ENCODE data around the gene ZNF155.

The ZNF155 gene

GRCh38 chr19:44002566-44003460 lies 18.8 kb downstream of the ZNF155 start, which contains the start of gene ZNF230 (continued):
- peak; percentile 10; the same call in 1 of the 2 replicates for TF ChIP-seq ZNF280D (tag by site-specific recombination; IDR thresholded peaks at IDR 0.05)
- TF ChIP-seq ZNF324 (tag by site-specific recombination; IDR thresholded peaks at IDR 0.05) = 0 out of 2 replicates have a peak, but pooled peaks have one; percentile 54
- no peak for TF ChIP-seq ZNF112 (tag by site-specific recombination; IDR thresholded peaks at IDR 0.05)
- TF ChIP-seq ZNF223 (tag by site-specific recombination; IDR thresholded peaks at IDR 0.05) = 0 out of 2 replicates have a peak, but pooled peaks have one; percentile 52
- peak; percentile 58 for TF ChIP-seq ZFP37 (tag by site-specific recombination; IDR thresholded peaks at IDR 0.05)
- peak; percentile 77; the same call in 1 of the 2 replicates for TF ChIP-seq ZBTB48 (tag by site-specific recombination; IDR thresholded peaks at IDR 0.05)
- 0 out of 2 replicates have a peak, but pooled peaks have one; percentile 10 for TF ChIP-seq ZNF423 (tag by site-specific recombination; IDR thresholded peaks at IDR 0.05)
- TF ChIP-seq TRIM28 (IDR thresholded peaks at IDR 0.05; ENCODE audit: borderline replicate concordance, low read length) = no peak
- peak; percentile 92 for TF ChIP-seq ZNF580 (tag by site-specific recombination; IDR thresholded peaks at IDR 0.05)
- peak; percentile 91 for TF ChIP-seq PATZ1 (tag by site-specific recombination; IDR thresholded peaks at IDR 0.05)
- TF ChIP-seq ZNF660 (tag by site-specific recombination; IDR thresholded peaks at IDR 0.05) = peak; percentile 92
- TF ChIP-seq ZNF585B (tag by site-specific recombination; IDR thresholded peaks at IDR 0.05) = 0 out of 2 replicates have a peak, but pooled peaks have one; percentile 16
- peak; percentile 48; the same call in 1 of the 2 replicates for TF ChIP-seq REPIN1 (tag by site-specific recombination; IDR thresholded peaks at IDR 0.05; ENCODE audit: low read depth)
- TF ChIP-seq ZNF76 (tag by site-specific recombination; IDR thresholded peaks at IDR 0.05; ENCODE audit: borderline replicate concordance, low read depth) = peak; percentile 100
- TF ChIP-seq ZNF202 (tag by site-specific recombination; IDR thresholded peaks at IDR 0.05; ENCODE audit: borderline replicate concordance) = no peak
- TF ChIP-seq GLIS1 (tag by site-specific recombination; IDR thresholded peaks at IDR 0.05) = peak; percentile 91
- TF ChIP-seq ZIC2 (tag by site-specific recombination; IDR thresholded peaks at IDR 0.05) = peak; percentile 80
- TF ChIP-seq GLI4 (tag by site-specific recombination; IDR thresholded peaks at IDR 0.05) = no peak
- TF ChIP-seq ZNF692 (tag by site-specific recombination; IDR thresholded peaks at IDR 0.05) = peak; percentile 93
- 0 out of 2 replicates have a peak, but pooled peaks have one; percentile 5 for TF ChIP-seq ZBTB44 (tag by site-specific recombination; IDR thresholded peaks at IDR 0.05)
- TF ChIP-seq ZNF335 (tag by site-specific recombination; conservative IDR thresholded peaks at IDR 0.05) = peak; percentile 100
- TF ChIP-seq ZNF157 (tag by site-specific recombination; IDR thresholded peaks at IDR 0.05) = peak; percentile 23; the same call in 1 of the 2 replicates
- no peak for TF ChIP-seq ZNF473 (tag by site-specific recombination; IDR thresholded peaks at IDR 0.05)
- TF ChIP-seq ZNF830 (tag by site-specific recombination; IDR thresholded peaks at IDR 0.05; ENCODE audit: low read depth) = no peak
- 0 out of 2 replicates have a peak, but pooled peaks have one; percentile 23 for TF ChIP-seq PBX3 (CRISPR knock-in tag; IDR thresholded peaks at IDR 0.05)
